ENCODE measurements around the gene RIN3. TPM values are rescaled to one million over a fixed set of nuclear protein-coding genes. Genes with fewer than 3 reads are reported as not detected.

Gene RIN3
- polyA plus RNA-seq, 3 donors, result 42.8 to 144 (median 54.6) TPM

DNA sequence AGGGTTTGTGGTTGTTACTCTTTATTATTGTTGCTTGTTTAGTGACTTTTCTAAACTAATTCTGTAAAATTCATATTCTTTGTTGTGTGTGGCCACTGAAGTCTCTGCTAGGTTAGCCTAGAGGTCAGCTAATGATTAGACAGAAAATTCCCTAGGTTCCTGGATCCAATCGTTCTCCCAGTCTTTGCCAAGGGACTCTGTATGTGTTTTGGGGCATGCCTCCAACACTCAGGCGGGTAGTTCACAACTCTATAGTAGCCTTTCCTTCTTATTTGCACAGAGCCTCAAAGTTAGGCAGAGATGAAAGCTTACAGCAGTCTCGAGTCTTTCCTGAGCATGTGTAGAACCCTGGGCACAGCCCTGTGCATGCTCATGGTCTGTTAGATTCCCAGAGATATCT is 32.7 kb upstream of the RIN3 start:
- Mint-ChIP-seq H3K9me3 (peaks cover 0 to 9% (median 0%) of the 10 kb centered on the region in 7 donors), H3K4me3 (no peak overlapping the region), H3K27me3 (ENCODE audit: low read depth in 3 of 3) (peaks cover 0 to 3% (median 0%) of the 10 kb centered on the region in 3 donors), H3K27ac (peak overlapping the region in 5 of 7 donors; percentile 57 to 89 (median 73)), H3K4me1 (peaks cover 67% of the 10 kb centered on the region), H3K36me3 (peaks cover 51 to 73% of the 10 kb centered on the region in 2 donors)
- Histone ChIP-seq H3K27me3 (ENCODE audit: control insufficient read depth in 2 of 2, insufficient read depth in 2 of 2, low read length in 2 of 2) (no peaks in the 10 kb centered on the region), H2AFZ (ENCODE audit: insufficient read depth, low read depth, low read length, poor library complexity, severe bottlenecking) (no peak overlapping the region), H3K4me3 (replicated peaks in 1 of 3; ENCODE audit: low read depth in 2 of 3, low read length in 3 of 3) (no peak overlapping the region), H3K79me2 (ENCODE audit: insufficient read depth, low read length) (peaks cover 100% of the 10 kb centered on the region), H3K27ac (ENCODE audit: low read depth in 1 of 2, low read length in 2 of 2) (peak overlapping the region in 1 of 2 donors; percentile 43), H3K9ac (ENCODE audit: insufficient read depth, low read length, poor library complexity, severe bottlenecking) (no peak overlapping the region), H3K36me3 (replicated peaks in 1 of 2; ENCODE audit: control insufficient read depth in 1 of 2, insufficient read depth in 2 of 2, low read length in 2 of 2) (peaks cover 21 to 47% of the 10 kb centered on the region in 2 donors), H3K4me1 (ENCODE audit: control insufficient read depth in 1 of 2, insufficient read depth in 2 of 2, low read length in 2 of 2) (peaks cover 27 to 75% of the 10 kb centered on the region in 2 donors), H3K4me2 (replicated peaks; ENCODE audit: extremely low read depth, low read length, poor library complexity, severe bottlenecking) (no peak overlapping the region), H4K20me1 (ENCODE audit: insufficient read depth, low read length) (peaks cover 18% of the 10 kb centered on the region), H3K9me3 (replicated peaks in 1 of 2; ENCODE audit: control insufficient read depth in 1 of 2, insufficient read depth in 1 of 2, low read length in 2 of 2) (no peaks in the 10 kb centered on the region)
- whole genome bisulfite sequencing (ENCODE audit: insufficient coverage), result 86% methylated on average over 2 of the region's 3 CpGs
- intact Hi-C loops (cut with micrococcal nuclease), result no loop called here
- no peak for DNase-seq
- TF ChIP-seq, protein P1, sequence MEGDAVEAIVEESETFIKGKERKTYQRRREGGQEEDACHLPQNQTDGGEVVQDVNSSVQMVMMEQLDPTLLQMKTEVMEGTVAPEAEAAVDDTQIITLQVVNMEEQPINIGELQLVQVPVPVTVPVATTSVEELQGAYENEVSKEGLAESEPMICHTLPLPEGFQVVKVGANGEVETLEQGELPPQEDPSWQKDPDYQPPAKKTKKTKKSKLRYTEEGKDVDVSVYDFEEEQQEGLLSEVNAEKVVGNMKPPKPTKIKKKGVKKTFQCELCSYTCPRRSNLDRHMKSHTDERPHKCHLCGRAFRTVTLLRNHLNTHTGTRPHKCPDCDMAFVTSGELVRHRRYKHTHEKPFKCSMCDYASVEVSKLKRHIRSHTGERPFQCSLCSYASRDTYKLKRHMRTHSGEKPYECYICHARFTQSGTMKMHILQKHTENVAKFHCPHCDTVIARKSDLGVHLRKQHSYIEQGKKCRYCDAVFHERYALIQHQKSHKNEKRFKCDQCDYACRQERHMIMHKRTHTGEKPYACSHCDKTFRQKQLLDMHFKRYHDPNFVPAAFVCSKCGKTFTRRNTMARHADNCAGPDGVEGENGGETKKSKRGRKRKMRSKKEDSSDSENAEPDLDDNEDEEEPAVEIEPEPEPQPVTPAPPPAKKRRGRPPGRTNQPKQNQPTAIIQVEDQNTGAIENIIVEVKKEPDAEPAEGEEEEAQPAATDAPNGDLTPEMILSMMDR (IDR thresholded peaks at IDR 0.05), result no peak

DNA sequence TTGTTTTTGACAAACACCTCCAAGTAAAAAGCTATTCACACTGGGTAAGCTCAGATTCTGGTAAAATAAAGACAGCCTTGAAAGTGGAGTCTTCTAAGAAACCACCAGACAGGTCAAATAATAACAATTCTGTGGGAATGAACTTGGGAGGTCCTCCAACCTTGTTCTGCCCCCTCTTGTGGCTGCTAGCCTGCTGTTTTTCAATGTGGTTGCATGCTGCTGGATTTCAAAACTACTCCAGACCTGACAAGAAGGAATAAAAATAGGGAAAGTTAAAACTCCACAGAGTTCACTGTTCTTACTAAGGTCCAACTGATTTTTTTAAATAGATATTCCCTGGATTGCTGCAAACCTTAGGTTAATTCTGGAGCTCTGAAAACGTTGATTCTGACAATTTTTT is 32.2 kb upstream of the RIN3 start:
- Histone ChIP-seq H3K36me3 (replicated peaks in 1 of 2; ENCODE audit: control insufficient read depth in 1 of 2, insufficient read depth in 2 of 2, low read length in 2 of 2) (peaks cover 26 to 52% of the 10 kb centered on the region in 2 donors), H3K79me2 (ENCODE audit: insufficient read depth, low read length) (peaks cover 100% of the 10 kb centered on the region), H3K9ac (ENCODE audit: insufficient read depth, low read length, poor library complexity, severe bottlenecking) (no peak overlapping the region), H2AFZ (ENCODE audit: insufficient read depth, low read depth, low read length, poor library complexity, severe bottlenecking) (no peak overlapping the region), H4K20me1 (ENCODE audit: insufficient read depth, low read length) (peaks cover 18% of the 10 kb centered on the region), H3K4me1 (ENCODE audit: control insufficient read depth in 1 of 2, insufficient read depth in 2 of 2, low read length in 2 of 2) (peaks cover 26 to 75% of the 10 kb centered on the region in 2 donors), H3K27me3 (ENCODE audit: control insufficient read depth in 2 of 2, insufficient read depth in 2 of 2, low read length in 2 of 2) (no peaks in the 10 kb centered on the region), H3K4me2 (replicated peaks; ENCODE audit: extremely low read depth, low read length, poor library complexity, severe bottlenecking) (no peak overlapping the region), H3K9me3 (replicated peaks in 1 of 2; ENCODE audit: control insufficient read depth in 1 of 2, insufficient read depth in 1 of 2, low read length in 2 of 2) (no peaks in the 10 kb centered on the region), H3K4me3 (replicated peaks in 1 of 3; ENCODE audit: low read depth in 2 of 3, low read length in 3 of 3) (no peak overlapping the region), H3K27ac (ENCODE audit: low read depth in 1 of 2, low read length in 2 of 2) (peak overlapping the region in 1 of 2 donors; percentile 43)
- Mint-ChIP-seq H3K4me3 (no peak overlapping the region), H3K36me3 (peaks cover 56 to 78% of the 10 kb centered on the region in 2 donors), H3K27ac (peak overlapping the region in 2 of 7 donors; percentile 57 to 73), H3K9me3 (peaks cover 0 to 9% (median 0%) of the 10 kb centered on the region in 7 donors), H3K27me3 (ENCODE audit: low read depth in 3 of 3) (peaks cover 0 to 3% (median 0%) of the 10 kb centered on the region in 3 donors), H3K4me1 (peaks cover 67% of the 10 kb centered on the region)
- WGBS (ENCODE audit: insufficient coverage), result 33% methylated on average over 1 of the region's 1 CpG
- TF ChIP-seq, protein P1 (IDR thresholded peaks at IDR 0.05), result no peak
- DNase-seq, result no peak
- intact Hi-C loops (cut with micrococcal nuclease), result no loop called here
